ENCODE data around the gene METAP1. TPM values are rescaled to one million over a fixed set of nuclear protein-coding genes. Genes with fewer than 3 reads are reported as not detected.

Gene METAP1
- total and polyA plus RNA-seq, 4 donors = 9.5 to 16.9 (median 13.4) TPM

DNA sequence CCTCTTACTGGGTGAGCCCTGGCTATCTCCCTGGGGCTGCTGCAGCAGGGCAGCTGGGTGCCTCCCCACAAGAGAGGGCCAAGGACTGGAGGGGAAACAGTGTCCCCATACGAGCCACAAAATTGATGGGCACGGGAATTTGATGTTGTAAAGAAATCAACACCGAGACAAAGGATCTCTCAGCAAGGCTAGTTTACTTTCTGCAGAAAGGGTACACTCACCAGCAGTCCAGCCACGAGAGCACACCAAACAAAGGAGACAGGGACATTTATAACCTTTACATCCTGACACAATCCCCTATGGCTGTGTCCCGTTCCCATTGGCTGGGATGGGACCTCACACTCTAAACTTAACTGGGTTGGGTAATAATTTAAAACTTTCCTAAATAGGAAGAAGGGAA lies 25.9 kb downstream of the METAP1 start:
- no peak for DNase-seq (ENCODE audit: low spot score)
- H3K4me1 ChIP-seq (ENCODE audit: control insufficient read depth in 4 of 4, insufficient read depth in 4 of 4, low read length in 3 of 4) = no peaks in the 10 kb centered on the region
- WGBS = 97% methylated on average over 5 of the region's 5 CpGs
- no peaks in the 10 kb centered on the region for H3K27me3 ChIP-seq (ENCODE audit: control insufficient read depth in 4 of 4, insufficient read depth in 4 of 4, low read length in 3 of 4)
- peaks cover 0 to 5% (median 1%) of the 10 kb centered on the region in 4 donors for H3K9me3 ChIP-seq (ENCODE audit: control insufficient read depth in 4 of 4, low read length in 3 of 4)
- no peak overlapping the region for H3K9ac ChIP-seq (ENCODE audit: low read depth in 1 of 2, low read length in 2 of 2)
- peaks cover 0 to 2% (median 0%) of the 10 kb centered on the region in 4 donors for H3K36me3 ChIP-seq (ENCODE audit: control insufficient read depth in 4 of 4, insufficient read depth in 3 of 4, low read depth in 1 of 4, low read length in 3 of 4)
- H3K4me3 ChIP-seq (ENCODE audit: low read depth in 1 of 3, low read length in 3 of 3) = no peak overlapping the region
- no peak overlapping the region for H3K27ac ChIP-seq (ENCODE audit: low read depth in 1 of 2, low read length in 2 of 2)
- TF ChIP-seq, protein P1, sequence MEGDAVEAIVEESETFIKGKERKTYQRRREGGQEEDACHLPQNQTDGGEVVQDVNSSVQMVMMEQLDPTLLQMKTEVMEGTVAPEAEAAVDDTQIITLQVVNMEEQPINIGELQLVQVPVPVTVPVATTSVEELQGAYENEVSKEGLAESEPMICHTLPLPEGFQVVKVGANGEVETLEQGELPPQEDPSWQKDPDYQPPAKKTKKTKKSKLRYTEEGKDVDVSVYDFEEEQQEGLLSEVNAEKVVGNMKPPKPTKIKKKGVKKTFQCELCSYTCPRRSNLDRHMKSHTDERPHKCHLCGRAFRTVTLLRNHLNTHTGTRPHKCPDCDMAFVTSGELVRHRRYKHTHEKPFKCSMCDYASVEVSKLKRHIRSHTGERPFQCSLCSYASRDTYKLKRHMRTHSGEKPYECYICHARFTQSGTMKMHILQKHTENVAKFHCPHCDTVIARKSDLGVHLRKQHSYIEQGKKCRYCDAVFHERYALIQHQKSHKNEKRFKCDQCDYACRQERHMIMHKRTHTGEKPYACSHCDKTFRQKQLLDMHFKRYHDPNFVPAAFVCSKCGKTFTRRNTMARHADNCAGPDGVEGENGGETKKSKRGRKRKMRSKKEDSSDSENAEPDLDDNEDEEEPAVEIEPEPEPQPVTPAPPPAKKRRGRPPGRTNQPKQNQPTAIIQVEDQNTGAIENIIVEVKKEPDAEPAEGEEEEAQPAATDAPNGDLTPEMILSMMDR (IDR thresholded peaks at IDR 0.05; ENCODE audit: low read depth, low read length, missing input control) = no peak
- TF ChIP-seq FOXA2 (IDR thresholded peaks at IDR 0.05) (no peak), NR2F2 (IDR thresholded peaks at IDR 0.05) (no peak), TAF1 (conservative IDR thresholded peaks at IDR 0.05) (no peak)
- TF ChIP-seq, protein P2, sequence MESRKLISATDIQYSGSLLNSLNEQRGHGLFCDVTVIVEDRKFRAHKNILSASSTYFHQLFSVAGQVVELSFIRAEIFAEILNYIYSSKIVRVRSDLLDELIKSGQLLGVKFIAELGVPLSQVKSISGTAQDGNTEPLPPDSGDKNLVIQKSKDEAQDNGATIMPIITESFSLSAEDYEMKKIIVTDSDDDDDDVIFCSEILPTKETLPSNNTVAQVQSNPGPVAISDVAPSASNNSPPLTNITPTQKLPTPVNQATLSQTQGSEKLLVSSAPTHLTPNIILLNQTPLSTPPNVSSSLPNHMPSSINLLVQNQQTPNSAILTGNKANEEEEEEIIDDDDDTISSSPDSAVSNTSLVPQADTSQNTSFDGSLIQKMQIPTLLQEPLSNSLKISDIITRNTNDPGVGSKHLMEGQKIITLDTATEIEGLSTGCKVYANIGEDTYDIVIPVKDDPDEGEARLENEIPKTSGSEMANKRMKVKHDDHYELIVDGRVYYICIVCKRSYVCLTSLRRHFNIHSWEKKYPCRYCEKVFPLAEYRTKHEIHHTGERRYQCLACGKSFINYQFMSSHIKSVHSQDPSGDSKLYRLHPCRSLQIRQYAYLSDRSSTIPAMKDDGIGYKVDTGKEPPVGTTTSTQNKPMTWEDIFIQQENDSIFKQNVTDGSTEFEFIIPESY (IDR thresholded peaks at IDR 0.05) = no peak
- TF ChIP-seq, protein P3, sequence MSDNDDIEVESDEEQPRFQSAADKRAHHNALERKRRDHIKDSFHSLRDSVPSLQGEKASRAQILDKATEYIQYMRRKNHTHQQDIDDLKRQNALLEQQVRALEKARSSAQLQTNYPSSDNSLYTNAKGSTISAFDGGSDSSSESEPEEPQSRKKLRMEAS (IDR thresholded peaks at IDR 0.05) = no peak

DNA sequence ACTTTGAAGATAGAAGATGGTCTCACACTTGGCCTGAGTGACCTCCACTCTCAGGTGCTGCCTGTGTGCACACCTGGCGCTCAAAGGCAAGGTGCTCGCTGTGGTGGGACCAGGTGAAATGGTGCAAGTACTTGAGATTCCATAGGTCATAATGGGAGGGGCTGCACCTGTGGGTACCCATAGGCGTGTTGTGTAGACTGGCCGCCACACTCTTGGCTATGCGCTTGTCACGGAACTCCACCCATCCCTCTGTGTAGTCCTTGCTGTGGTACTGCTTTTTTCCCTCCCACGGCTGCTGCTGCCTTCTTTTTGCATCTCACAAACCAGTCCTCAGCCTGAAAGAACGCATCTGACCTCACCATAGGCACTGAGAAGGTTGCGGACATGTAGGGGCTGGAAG lies 27.0 kb downstream of the METAP1 start:
- Histone ChIP-seq H3K27me3 (ENCODE audit: control insufficient read depth in 4 of 4, insufficient read depth in 4 of 4, low read length in 3 of 4) (no peaks in the 10 kb centered on the region), H3K4me1 (ENCODE audit: control insufficient read depth in 4 of 4, insufficient read depth in 4 of 4, low read length in 3 of 4) (no peaks in the 10 kb centered on the region), H3K36me3 (ENCODE audit: control insufficient read depth in 4 of 4, insufficient read depth in 3 of 4, low read depth in 1 of 4, low read length in 3 of 4) (peaks cover 0 to 2% (median 0%) of the 10 kb centered on the region in 4 donors), H3K9me3 (ENCODE audit: control insufficient read depth in 4 of 4, low read length in 3 of 4) (peaks cover 0 to 5% (median 1%) of the 10 kb centered on the region in 4 donors), H3K9ac (ENCODE audit: low read depth in 1 of 2, low read length in 2 of 2) (no peak overlapping the region), H3K4me3 (ENCODE audit: low read depth in 1 of 3, low read length in 3 of 3) (no peak overlapping the region), H3K27ac (ENCODE audit: low read depth in 1 of 2, low read length in 2 of 2) (no peak overlapping the region)
- no peak for DNase-seq (ENCODE audit: low spot score)
- TF ChIP-seq, protein P2 (IDR thresholded peaks at IDR 0.05) = no peak
- TF ChIP-seq, protein P3 (IDR thresholded peaks at IDR 0.05) = no peak
- TF ChIP-seq RXRA (IDR thresholded peaks at IDR 0.05) = no peak
- TF ChIP-seq FOXA2 (IDR thresholded peaks at IDR 0.05) = no peak
- TF ChIP-seq NR2F2 (IDR thresholded peaks at IDR 0.05) = no peak
- no peak for TF ChIP-seq FOXA1 (IDR thresholded peaks at IDR 0.05)
- TF ChIP-seq EGR1 (IDR thresholded peaks at IDR 0.05; ENCODE audit: low read depth in 2 of 2) = no peak
- no peak for TF ChIP-seq HNF4G (IDR thresholded peaks at IDR 0.05)
- no peak for TF ChIP-seq TAF1 (conservative IDR thresholded peaks at IDR 0.05)
- TF ChIP-seq, protein P4, sequence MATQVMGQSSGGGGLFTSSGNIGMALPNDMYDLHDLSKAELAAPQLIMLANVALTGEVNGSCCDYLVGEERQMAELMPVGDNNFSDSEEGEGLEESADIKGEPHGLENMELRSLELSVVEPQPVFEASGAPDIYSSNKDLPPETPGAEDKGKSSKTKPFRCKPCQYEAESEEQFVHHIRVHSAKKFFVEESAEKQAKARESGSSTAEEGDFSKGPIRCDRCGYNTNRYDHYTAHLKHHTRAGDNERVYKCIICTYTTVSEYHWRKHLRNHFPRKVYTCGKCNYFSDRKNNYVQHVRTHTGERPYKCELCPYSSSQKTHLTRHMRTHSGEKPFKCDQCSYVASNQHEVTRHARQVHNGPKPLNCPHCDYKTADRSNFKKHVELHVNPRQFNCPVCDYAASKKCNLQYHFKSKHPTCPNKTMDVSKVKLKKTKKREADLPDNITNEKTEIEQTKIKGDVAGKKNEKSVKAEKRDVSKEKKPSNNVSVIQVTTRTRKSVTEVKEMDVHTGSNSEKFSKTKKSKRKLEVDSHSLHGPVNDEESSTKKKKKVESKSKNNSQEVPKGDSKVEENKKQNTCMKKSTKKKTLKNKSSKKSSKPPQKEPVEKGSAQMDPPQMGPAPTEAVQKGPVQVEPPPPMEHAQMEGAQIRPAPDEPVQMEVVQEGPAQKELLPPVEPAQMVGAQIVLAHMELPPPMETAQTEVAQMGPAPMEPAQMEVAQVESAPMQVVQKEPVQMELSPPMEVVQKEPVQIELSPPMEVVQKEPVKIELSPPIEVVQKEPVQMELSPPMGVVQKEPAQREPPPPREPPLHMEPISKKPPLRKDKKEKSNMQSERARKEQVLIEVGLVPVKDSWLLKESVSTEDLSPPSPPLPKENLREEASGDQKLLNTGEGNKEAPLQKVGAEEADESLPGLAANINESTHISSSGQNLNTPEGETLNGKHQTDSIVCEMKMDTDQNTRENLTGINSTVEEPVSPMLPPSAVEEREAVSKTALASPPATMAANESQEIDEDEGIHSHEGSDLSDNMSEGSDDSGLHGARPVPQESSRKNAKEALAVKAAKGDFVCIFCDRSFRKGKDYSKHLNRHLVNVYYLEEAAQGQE (IDR thresholded peaks at IDR 0.05) = no peak
- TF ChIP-seq YY1 (IDR thresholded peaks at IDR 0.05) = no peak
- TF ChIP-seq RAD21 (IDR thresholded peaks at IDR 0.05) = no peak
- no peak for TF ChIP-seq HNF4A (conservative IDR thresholded peaks at IDR 0.05)
- TF ChIP-seq GABPA (IDR thresholded peaks at IDR 0.05 in 1 of 2, conservative IDR thresholded peaks at IDR 0.05 in 1 of 2) = no peak
- TF ChIP-seq, protein P5, sequence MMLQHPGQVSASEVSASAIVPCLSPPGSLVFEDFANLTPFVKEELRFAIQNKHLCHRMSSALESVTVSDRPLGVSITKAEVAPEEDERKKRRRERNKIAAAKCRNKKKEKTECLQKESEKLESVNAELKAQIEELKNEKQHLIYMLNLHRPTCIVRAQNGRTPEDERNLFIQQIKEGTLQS (IDR thresholded peaks at IDR 0.05) = no peak
- no peak for TF ChIP-seq JUND (IDR thresholded peaks at IDR 0.05)
- TF ChIP-seq, protein P1 (IDR thresholded peaks at IDR 0.05; ENCODE audit: low read depth, low read length, missing input control) = no peak
- 95% methylated on average over 9 of the region's 9 CpGs for WGBS

Measured in liver (tissue), 9 donors.